ENCODE results near the gene HIPK3. TPM values are rescaled to one million over a fixed set of nuclear protein-coding genes. Genes with fewer than 3 reads are reported as not detected.

Gene HIPK3
- total and polyA plus RNA-seq, 9 of the 15 experiments (the other 6 are each of a cell fraction or from before 2014, with no cell fraction given): 2.3 to 19.6 (median 7.5) TPM

DNA sequence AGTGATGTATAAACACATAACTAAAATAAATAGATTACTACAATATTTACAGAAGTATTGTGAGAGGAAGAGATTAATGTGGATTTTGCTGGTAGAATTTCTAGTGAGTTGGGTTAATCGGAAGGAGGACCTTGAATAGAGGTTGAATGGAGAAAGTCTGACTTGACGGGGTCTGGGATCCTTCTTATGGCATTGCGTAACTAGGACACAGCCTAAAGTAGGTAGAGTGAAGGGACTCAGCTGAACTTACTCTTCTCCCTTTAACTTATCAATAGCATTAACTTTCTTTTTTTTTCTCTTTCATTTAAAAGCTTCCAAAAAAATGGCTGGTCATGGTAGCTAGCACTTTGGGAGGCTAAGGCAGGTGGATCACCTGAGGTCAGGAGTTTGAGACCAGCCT is 139.2 kb downstream of the HIPK3 start:
- FAIRE-seq (no peak), ATAC-seq (no peak)
- in situ Hi-C loops (cut with MboI): no loop called here

GRCh38 chr11:33399421-33399820 is 142.2 kb downstream of the HIPK3 start:
- Histone ChIP-seq H3K4me3 (no peak overlapping the region), H3K36me3 (ENCODE audit: control insufficient read depth, insufficient read depth, low read length) (no peaks in the 10 kb centered on the region), H2AFZ (ENCODE audit: low read depth, low read length) (no peak overlapping the region), H3K9me3 (replicated peaks; ENCODE audit: control insufficient read depth, insufficient read depth, low read depth, low read length) (no peaks in the 10 kb centered on the region), H3K79me2 (ENCODE audit: control insufficient read depth, insufficient read depth, low read length) (no peaks in the 10 kb centered on the region), H4K20me1 (replicated peaks; ENCODE audit: control insufficient read depth, insufficient read depth, low read length) (no peaks in the 10 kb centered on the region), H3K27me3 (ENCODE audit: control insufficient read depth in 2 of 2, insufficient read depth in 2 of 2, low read length in 2 of 2) (peaks cover 4 to 23% of the 10 kb centered on the region in 2 experiments; a peak in 4 of 5 replicates), H3K27ac (ENCODE audit: extremely low read depth, low read depth, low read length) (no peak overlapping the region), H3K4me1 (replicated peaks in 1 of 2; ENCODE audit: control insufficient read depth in 2 of 2, insufficient read depth in 2 of 2, low read length in 2 of 2) (no peaks in the 10 kb centered on the region), H3K9me1 (ENCODE audit: control insufficient read depth, insufficient read depth, low read length) (peaks cover 2% of the 10 kb centered on the region), H3K4me2 (ENCODE audit: insufficient read depth, low read length) (no peak overlapping the region), H3K9ac (ENCODE audit: insufficient read depth in 1 of 2, low read depth in 2 of 2, low read length in 2 of 2) (no peak overlapping the region)
- DNase-seq (ENCODE audit: extremely low read depth in 1 of 4, low spot score in 3 of 4) (no peak), ATAC-seq (no peak), FAIRE-seq (no peak)
- in situ Hi-C loops (cut with MboI) (no loop called here), intact Hi-C loops (cut with micrococcal nuclease) (no loop called here)
- POLR2A ChIA-PET: interaction anchor here (0.8 kb wide), 1 partner anchor 908 kb away, joined by 3 read pairs; no protein-coding TSS in a partner anchor
- 0% methylated on average over 4 of the region's 4 CpGs for WGBS (ENCODE audit: insufficient coverage, low coverage, missing lambda C conversion rate)
- CTCF ChIA-PET (ENCODE audit: low intra/inter-chr PET ratio): no interaction called here
- BruUV-seq (replicated peaks): no TSS peak
- no peak for TF ChIP-seq TEAD1 (CRISPR knock-in tag; IDR thresholded peaks at IDR 0.05)
- no peak for TF ChIP-seq TRIM24 (IDR thresholded peaks at IDR 0.05)
- no peak for TF ChIP-seq MIER1 (IDR thresholded peaks at IDR 0.05; ENCODE audit: low read depth)

More for the DNA sequence above, 139.2 kb downstream of the HIPK3 start:
- POLR2A ChIA-PET: interaction anchor here (1.3 kb wide), 1 partner anchor 10 kb away, joined by 5 read pairs; no protein-coding TSS in a partner anchor
- BruUV-seq (replicated peaks): no TSS peak
- DNase-seq (ENCODE audit: extremely low read depth in 1 of 4, low spot score in 3 of 4): no peak
- Histone ChIP-seq H3K4me3 (no peak overlapping the region), H3K9ac (ENCODE audit: insufficient read depth in 1 of 2, low read depth in 2 of 2, low read length in 2 of 2) (no peak overlapping the region), H3K36me3 (ENCODE audit: control insufficient read depth, insufficient read depth, low read length) (no peaks in the 10 kb centered on the region), H3K27me3 (ENCODE audit: control insufficient read depth in 2 of 2, insufficient read depth in 2 of 2, low read length in 2 of 2) (peaks cover 15 to 24% of the 10 kb centered on the region in 2 experiments), H3K27ac (ENCODE audit: extremely low read depth, low read depth, low read length) (no peak overlapping the region), H3K9me3 (replicated peaks; ENCODE audit: control insufficient read depth, insufficient read depth, low read depth, low read length) (no peaks in the 10 kb centered on the region), H4K20me1 (replicated peaks; ENCODE audit: control insufficient read depth, insufficient read depth, low read length) (no peaks in the 10 kb centered on the region), H3K4me2 (ENCODE audit: insufficient read depth, low read length) (no peak overlapping the region), H3K4me1 (replicated peaks in 1 of 2; ENCODE audit: control insufficient read depth in 2 of 2, insufficient read depth in 2 of 2, low read length in 2 of 2) (no peaks in the 10 kb centered on the region), H2AFZ (ENCODE audit: low read depth, low read length) (no peak overlapping the region), H3K9me1 (ENCODE audit: control insufficient read depth, insufficient read depth, low read length) (peaks cover 2% of the 10 kb centered on the region), H3K79me2 (ENCODE audit: control insufficient read depth, insufficient read depth, low read length) (no peaks in the 10 kb centered on the region)
- WGBS (ENCODE audit: insufficient coverage, low coverage, missing lambda C conversion rate): 2% methylated on average over 3 of the region's 3 CpGs
- intact Hi-C loops (cut with micrococcal nuclease): no loop called here
- TF ChIP-seq, protein P1, sequence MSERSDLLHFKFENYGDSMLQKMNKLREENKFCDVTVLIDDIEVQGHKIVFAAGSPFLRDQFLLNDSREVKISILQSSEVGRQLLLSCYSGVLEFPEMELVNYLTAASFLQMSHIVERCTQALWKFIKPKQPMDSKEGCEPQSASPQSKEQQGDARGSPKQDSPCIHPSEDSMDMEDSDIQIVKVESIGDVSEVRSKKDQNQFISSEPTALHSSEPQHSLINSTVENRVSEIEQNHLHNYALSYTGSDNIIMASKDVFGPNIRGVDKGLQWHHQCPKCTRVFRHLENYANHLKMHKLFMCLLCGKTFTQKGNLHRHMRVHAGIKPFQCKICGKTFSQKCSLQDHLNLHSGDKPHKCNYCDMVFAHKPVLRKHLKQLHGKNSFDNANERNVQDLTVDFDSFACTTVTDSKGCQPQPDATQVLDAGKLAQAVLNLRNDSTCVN (CRISPR knock-in tag; IDR thresholded peaks at IDR 0.05): no peak
- 0 out of 2 replicates have a peak, but pooled peaks have one; percentile 14 for TF ChIP-seq CEBPB (tag; IDR thresholded peaks at IDR 0.05)
- CTCF ChIA-PET (ENCODE audit: low intra/inter-chr PET ratio): no interaction called here
